Tibial artery (tissue), 4 donors: ENCODE results near the gene PSMB10.

ENCODE experiments used
- DNase-seq, 2 donors: peaks; one replicate each; pipeline ENCODE4 v3.0.0-alpha.2; 2019
- H3K27ac ChIP-seq, 2 donors: fragments of 200-600 bp; sonication (generic) in 1 of 2; 1 replicate in 1 of 2; 2 replicates in 1 of 2; pipeline ENCODE4 v1.5.1; 2018 to 2019; ENCODE audit warnings: mild to moderate bottlenecking in 1 of 2
- H3K27me3 ChIP-seq, 2 donors: fragments of 200-600 bp; sonication (generic) in 1 of 2; one replicate each; pipeline versions ENCODE4 v1.5.1 to v1.6.0; 2016 to 2019
- H3K36me3 ChIP-seq, 3 donors: fragments of 200-600 bp; sonication (generic) in 2 of 3; one replicate each; pipeline ENCODE4 v1.5.1; 2016 to 2019; ENCODE audit warnings: mild to moderate bottlenecking in 2 of 3
- H3K4me1 ChIP-seq, 4 donors: fragments of 200-600 bp; sonication (generic) in 2 of 4; 1 replicate in 3 of 4; 2 replicates in 1 of 4; pipeline ENCODE4 v1.5.1; 2016 to 2019
- H3K4me3 ChIP-seq, 2 donors: fragments of 200-600 bp; sonication (generic) in 1 of 2; 1 replicate in 1 of 2; 2 replicates in 1 of 2; pipeline ENCODE4 v1.5.1; 2018 to 2019; ENCODE audit warnings: mild to moderate bottlenecking in 2 of 2
- H3K9me3 ChIP-seq, 3 donors: fragments of 200-600 bp; sonication (generic) in 1 of 3; one replicate each; pipeline ENCODE4 v1.5.1; 2016 to 2019
- intact Hi-C: fragments of 100-400 bp; cut with DNase I; formaldehyde crosslinking; loops from one replicate; pipeline ENCODE4 v1.15.0; 2023; ENCODE audit warnings: low total_unique reads
- TF ChIP-seq, protein P1 (sequence below), 2 experiments: fragments of 200-600 bp in 1 of 2; fragments of 450-650 bp in 1 of 2; IDR thresholded peaks; one replicate each; pipeline ENCODE4 v1.5.1; 2017 to 2019; ENCODE audit warnings: antibody characterized with exemption in 2 of 2, mild to moderate bottlenecking in 1 of 2, moderate library complexity in 1 of 2

The PSMB10 gene

DNA sequence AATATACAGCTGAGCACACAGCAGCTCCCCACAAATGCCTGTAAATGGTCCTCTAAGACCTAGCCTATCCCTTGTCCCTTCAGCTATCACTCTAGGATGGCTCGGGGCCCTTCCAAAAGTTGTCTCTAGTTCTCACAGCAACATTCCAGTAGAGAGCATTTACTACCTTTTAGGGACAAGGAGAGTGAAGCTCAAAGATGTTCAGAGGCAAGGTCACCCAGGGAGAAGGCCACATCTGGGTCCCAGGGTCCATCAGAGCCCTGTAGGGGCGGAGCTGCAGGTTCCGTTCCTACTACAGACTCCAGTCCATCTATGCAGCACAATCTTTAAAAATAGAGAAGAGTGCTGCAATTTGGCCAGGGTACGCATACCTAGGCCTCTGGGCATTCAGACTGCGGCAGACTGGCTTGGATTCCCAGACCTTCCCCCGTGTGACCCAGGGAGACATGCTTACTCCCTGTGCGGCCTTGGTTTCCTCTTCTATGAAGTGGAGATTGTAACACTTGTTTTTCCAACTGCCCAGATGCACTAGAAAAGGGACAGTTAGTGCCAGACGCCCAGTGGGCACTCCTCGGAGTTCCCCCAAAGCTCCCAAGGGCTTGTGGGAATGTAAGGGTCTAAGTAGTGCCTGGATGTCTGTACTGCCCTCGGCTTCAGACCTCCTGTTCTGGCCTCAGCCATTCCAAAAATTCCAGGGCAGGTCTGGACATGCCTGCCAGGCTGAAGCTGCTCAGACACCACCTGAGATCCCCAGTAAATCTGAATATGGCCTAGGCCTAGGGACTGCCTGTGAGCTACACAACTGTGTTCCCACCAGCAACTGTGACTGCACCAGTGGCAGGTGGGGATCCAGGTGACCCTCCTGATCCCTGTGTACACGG lies 29.3 kb upstream of the PSMB10 start:
- peak overlapping the region; percentile 95 to 96 for H3K27ac ChIP-seq

DNA sequence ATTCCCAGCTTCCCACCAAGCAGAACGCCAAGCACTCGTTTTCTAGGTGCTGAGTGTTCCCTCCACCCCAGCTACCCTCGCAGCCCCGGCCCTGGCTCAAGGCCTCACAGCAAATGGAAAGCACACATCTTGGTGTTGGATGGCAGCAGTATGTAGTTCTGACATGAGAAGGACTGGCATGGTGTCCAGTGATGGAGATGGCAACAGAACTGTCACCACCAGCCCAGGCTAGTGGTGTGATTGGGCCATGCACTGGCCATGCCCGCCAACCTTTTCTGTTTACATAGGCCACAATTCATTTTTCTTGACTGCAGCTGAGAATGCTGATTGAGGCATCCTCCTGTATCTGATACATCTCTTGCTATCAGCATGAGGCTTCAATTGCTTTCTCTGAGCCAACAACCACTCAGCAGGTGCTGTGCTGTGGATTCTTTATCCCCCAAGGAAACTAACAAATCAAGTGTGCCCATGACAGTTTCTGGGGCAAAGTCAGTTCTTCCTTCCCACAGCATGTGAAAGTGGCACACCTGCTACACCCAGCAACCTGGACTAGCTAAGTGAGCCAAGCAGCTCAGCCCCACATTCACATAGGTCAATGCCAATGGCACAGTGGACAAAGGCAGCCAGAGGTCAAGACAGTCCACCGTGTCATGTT lies 28.0 kb upstream of the PSMB10 start:
- H3K4me3 ChIP-seq: no peak overlapping the region
- H3K4me1 ChIP-seq: peaks cover 0 to 80% (median 71%) of the 10 kb centered on the region in 4 donors
- intact Hi-C loops: no loop called here
- peak overlapping the region; percentile 34 to 95 for H3K27ac ChIP-seq
- no peak for DNase-seq
- no peaks in the 10 kb centered on the region for H3K9me3 ChIP-seq
- TF ChIP-seq, protein P1, sequence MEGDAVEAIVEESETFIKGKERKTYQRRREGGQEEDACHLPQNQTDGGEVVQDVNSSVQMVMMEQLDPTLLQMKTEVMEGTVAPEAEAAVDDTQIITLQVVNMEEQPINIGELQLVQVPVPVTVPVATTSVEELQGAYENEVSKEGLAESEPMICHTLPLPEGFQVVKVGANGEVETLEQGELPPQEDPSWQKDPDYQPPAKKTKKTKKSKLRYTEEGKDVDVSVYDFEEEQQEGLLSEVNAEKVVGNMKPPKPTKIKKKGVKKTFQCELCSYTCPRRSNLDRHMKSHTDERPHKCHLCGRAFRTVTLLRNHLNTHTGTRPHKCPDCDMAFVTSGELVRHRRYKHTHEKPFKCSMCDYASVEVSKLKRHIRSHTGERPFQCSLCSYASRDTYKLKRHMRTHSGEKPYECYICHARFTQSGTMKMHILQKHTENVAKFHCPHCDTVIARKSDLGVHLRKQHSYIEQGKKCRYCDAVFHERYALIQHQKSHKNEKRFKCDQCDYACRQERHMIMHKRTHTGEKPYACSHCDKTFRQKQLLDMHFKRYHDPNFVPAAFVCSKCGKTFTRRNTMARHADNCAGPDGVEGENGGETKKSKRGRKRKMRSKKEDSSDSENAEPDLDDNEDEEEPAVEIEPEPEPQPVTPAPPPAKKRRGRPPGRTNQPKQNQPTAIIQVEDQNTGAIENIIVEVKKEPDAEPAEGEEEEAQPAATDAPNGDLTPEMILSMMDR (IDR thresholded peaks at IDR 0.05): no peak
- H3K36me3 ChIP-seq: peaks cover 33 to 41% (median 38%) of the 10 kb centered on the region in 3 donors
- H3K27me3 ChIP-seq: no peaks in the 10 kb centered on the region

More for the DNA sequence above, 29.3 kb upstream of the PSMB10 start:
- H3K27me3 ChIP-seq: no peaks in the 10 kb centered on the region
- no peaks in the 10 kb centered on the region for H3K9me3 ChIP-seq
- TF ChIP-seq, protein P1 (IDR thresholded peaks at IDR 0.05): no peak
- intact Hi-C loops: no loop called here
- H3K4me1 ChIP-seq: peaks cover 0 to 68% (median 60%) of the 10 kb centered on the region in 4 donors
- DNase-seq: no peak
- H3K36me3 ChIP-seq: peaks cover 20 to 28% (median 25%) of the 10 kb centered on the region in 3 donors
- H3K4me3 ChIP-seq: peak overlapping the region; percentile 93 to 98

DNA sequence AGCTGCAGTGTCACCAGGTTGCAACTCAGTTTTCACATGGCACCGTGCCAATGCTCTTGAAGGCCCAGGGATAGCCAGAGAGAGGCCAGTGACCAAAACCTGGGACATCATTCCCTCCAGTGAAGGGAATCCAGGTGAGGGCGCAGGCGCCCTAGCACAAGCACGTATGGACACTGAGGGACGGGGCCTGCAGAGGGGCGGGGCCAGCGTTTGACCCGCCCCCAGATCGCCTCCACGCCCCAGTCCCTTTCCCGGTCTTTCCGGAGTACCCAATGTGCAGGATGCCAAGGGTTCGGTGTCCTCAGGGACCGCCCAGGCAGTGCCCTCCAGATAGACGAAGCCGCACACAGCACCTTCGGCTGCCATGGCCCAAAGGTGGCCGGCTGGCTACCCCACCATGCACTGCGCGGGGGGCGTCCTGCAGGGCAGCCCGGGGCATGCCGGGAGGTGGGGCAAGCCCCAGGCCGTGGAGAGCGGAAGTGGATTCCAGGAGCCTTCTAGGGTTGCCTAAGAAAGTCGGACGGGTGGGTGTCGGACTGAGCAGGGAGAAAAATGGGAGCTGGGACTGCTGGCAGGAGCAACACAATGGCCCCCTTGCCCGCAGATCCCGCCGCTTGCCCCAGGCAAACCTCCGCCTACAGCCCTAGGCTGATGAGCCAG lies 27.1 kb upstream of the PSMB10 start:
- no peaks in the 10 kb centered on the region for H3K27me3 ChIP-seq
- TF ChIP-seq, protein P1 (IDR thresholded peaks at IDR 0.05): no peak
- no peak for DNase-seq
- no peak overlapping the region for H3K4me3 ChIP-seq
- H3K9me3 ChIP-seq: no peaks in the 10 kb centered on the region
- peaks cover 0 to 85% (median 71%) of the 10 kb centered on the region in 4 donors for H3K4me1 ChIP-seq
- H3K36me3 ChIP-seq: peaks cover 35 to 49% (median 46%) of the 10 kb centered on the region in 3 donors
- peak overlapping the region; percentile 34 to 42 for H3K27ac ChIP-seq
- intact Hi-C loops: no loop called here

DNA sequence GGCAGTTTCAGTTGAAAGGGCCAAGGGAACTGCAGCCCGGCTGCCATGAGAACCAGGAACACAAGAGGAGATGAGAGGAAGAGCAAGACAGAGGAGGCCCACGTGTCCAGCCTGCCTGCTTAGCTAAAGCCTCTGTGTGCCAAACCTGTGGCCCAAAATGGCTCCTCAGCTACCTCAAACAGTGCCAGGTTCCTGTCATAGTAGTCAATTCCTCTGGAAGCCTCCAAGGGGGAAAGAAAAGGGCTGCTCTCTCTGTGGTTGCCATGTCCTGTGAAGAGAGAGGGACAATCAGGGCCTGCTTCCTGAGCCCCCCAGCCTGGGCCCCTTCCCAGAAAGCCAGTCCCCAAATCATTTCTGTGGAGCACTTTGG lies 26.6 kb upstream of the PSMB10 start:
- TF ChIP-seq, protein P1 (IDR thresholded peaks at IDR 0.05): no peak
- peaks cover 0 to 85% (median 71%) of the 10 kb centered on the region in 4 donors for H3K4me1 ChIP-seq
- no peak for DNase-seq
- intact Hi-C loops: no loop called here
- H3K27me3 ChIP-seq: no peaks in the 10 kb centered on the region
- H3K27ac ChIP-seq: peak overlapping the region; percentile 34 to 42
- peaks cover 35 to 55% (median 51%) of the 10 kb centered on the region in 3 donors for H3K36me3 ChIP-seq
- H3K4me3 ChIP-seq: no peak overlapping the region
- H3K9me3 ChIP-seq: no peaks in the 10 kb centered on the region

DNA sequence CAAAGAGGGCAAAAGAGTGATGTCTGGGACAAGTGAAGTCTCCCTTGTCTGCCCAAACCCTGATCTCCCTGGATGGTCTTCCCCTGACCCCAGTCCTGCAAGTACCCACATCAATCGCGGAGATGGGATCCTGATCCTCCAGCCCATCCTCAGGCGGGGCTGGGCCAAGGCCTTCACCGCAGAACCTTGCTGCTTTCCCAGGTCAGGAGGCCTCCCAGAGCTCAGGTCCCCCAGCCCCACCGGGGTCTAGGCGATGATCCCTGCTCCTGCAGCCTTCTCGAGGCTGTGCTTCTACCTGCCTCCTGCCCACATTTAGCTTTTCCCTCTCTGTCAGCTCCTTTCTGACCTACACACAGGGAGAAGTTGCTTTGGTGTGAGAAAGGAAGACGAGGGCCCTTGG lies 25.5 kb upstream of the PSMB10 start:
- no peaks in the 10 kb centered on the region for H3K27me3 ChIP-seq
- intact Hi-C loops: no loop called here
- peaks cover 0 to 81% (median 67%) of the 10 kb centered on the region in 4 donors for H3K4me1 ChIP-seq
- H3K27ac ChIP-seq: peak overlapping the region; percentile 3 to 28
- no peaks in the 10 kb centered on the region for H3K9me3 ChIP-seq
- TF ChIP-seq, protein P1 (IDR thresholded peaks at IDR 0.05): no peak
- H3K4me3 ChIP-seq: no peak overlapping the region
- DNase-seq: no peak
- peaks cover 43 to 66% (median 61%) of the 10 kb centered on the region in 3 donors for H3K36me3 ChIP-seq
